Measurements from ENCODE around the gene OR9A2. TPM values are rescaled to one million over a fixed set of nuclear protein-coding genes. Genes with fewer than 3 reads are reported as not detected.

OR9A2 gene
- polyA plus RNA-seq, 3 donors: not detected

DNA sequence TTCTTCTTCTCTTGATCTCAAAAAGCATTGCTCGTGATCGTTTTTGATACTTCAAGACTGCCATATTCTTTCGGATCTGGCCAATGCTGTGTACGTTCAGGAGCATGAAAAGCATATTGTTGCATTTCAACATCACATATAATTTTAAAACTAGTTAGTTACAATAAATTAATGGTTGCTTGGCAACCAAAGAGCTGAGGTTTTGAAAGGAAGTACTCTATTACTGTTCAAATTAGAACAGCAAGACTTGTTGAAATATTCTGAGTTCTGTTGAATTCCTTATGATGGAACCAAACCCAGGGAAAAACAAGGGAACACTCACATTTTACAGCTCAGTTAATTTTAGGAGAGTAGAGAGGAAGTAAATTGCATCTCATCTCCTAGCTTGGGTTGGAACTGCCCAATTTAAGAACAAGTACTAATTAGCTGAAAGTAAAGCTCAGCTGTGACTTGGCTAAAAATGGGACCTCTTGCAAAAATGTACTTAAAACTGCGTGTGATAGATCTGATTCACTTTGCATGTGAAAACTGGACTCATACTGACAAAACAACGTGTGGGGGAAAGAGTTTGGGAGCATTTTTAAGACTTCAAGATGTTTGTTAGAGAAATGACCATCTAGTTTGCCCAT lies 21.2 kb downstream of the OR9A2 start:
- WGBS (ENCODE audit: insufficient coverage): 66% methylated on average over 3 of the region's 6 CpGs
- H2AFZ ChIP-seq (ENCODE audit: insufficient read depth, low read depth, low read length, poor library complexity, severe bottlenecking): no peak overlapping the region
- H3K36me3 Mint-ChIP-seq: no peaks in the 10 kb centered on the region
- H3K9me3 ChIP-seq (replicated peaks in 1 of 2; ENCODE audit: control insufficient read depth in 1 of 2, insufficient read depth in 1 of 2, low read length in 2 of 2): no peaks in the 10 kb centered on the region
- H3K4me3 ChIP-seq (replicated peaks in 1 of 3; ENCODE audit: low read depth in 2 of 3, low read length in 3 of 3): no peak overlapping the region
- no peak overlapping the region for H3K9ac ChIP-seq (ENCODE audit: insufficient read depth, low read length, poor library complexity, severe bottlenecking)
- H3K79me2 ChIP-seq (ENCODE audit: insufficient read depth, low read length): no peaks in the 10 kb centered on the region
- peaks cover 2 to 5% of the 10 kb centered on the region in 2 donors for H3K4me1 ChIP-seq (ENCODE audit: control insufficient read depth in 1 of 2, insufficient read depth in 2 of 2, low read length in 2 of 2)
- no peaks in the 10 kb centered on the region for H3K36me3 ChIP-seq (replicated peaks in 1 of 2; ENCODE audit: control insufficient read depth in 1 of 2, insufficient read depth in 2 of 2, low read length in 2 of 2)
- H3K27me3 Mint-ChIP-seq (ENCODE audit: low read depth in 3 of 3): peaks cover 1 to 5% (median 3%) of the 10 kb centered on the region in 3 donors
- intact Hi-C loops (cut with micrococcal nuclease): loop anchor here in 1 of 2 donors (5.0 to 10.0 kb wide), 3 partner anchors 121 to 297 kb away; partner anchors contain the start of genes EPHB6 and TRPV6
- H3K4me2 ChIP-seq (replicated peaks; ENCODE audit: extremely low read depth, low read length, poor library complexity, severe bottlenecking): no peak overlapping the region
- H4K20me1 ChIP-seq (ENCODE audit: insufficient read depth, low read length): no peaks in the 10 kb centered on the region
- TF ChIP-seq, protein P1, sequence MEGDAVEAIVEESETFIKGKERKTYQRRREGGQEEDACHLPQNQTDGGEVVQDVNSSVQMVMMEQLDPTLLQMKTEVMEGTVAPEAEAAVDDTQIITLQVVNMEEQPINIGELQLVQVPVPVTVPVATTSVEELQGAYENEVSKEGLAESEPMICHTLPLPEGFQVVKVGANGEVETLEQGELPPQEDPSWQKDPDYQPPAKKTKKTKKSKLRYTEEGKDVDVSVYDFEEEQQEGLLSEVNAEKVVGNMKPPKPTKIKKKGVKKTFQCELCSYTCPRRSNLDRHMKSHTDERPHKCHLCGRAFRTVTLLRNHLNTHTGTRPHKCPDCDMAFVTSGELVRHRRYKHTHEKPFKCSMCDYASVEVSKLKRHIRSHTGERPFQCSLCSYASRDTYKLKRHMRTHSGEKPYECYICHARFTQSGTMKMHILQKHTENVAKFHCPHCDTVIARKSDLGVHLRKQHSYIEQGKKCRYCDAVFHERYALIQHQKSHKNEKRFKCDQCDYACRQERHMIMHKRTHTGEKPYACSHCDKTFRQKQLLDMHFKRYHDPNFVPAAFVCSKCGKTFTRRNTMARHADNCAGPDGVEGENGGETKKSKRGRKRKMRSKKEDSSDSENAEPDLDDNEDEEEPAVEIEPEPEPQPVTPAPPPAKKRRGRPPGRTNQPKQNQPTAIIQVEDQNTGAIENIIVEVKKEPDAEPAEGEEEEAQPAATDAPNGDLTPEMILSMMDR (IDR thresholded peaks at IDR 0.05): no peak
- DNase-seq: no peak
- no peak overlapping the region for H3K27ac ChIP-seq (ENCODE audit: low read depth in 1 of 2, low read length in 2 of 2)
- peaks cover 13% of the 10 kb centered on the region for H3K4me1 Mint-ChIP-seq
- H3K27me3 ChIP-seq (ENCODE audit: control insufficient read depth in 2 of 2, insufficient read depth in 2 of 2, low read length in 2 of 2): no peaks in the 10 kb centered on the region
- no peak overlapping the region for H3K4me3 Mint-ChIP-seq
- peaks cover 0 to 6% (median 2%) of the 10 kb centered on the region in 7 donors for H3K9me3 Mint-ChIP-seq
- peak overlapping the region in 1 of 7 donors; percentile 7 for H3K27ac Mint-ChIP-seq

DNA sequence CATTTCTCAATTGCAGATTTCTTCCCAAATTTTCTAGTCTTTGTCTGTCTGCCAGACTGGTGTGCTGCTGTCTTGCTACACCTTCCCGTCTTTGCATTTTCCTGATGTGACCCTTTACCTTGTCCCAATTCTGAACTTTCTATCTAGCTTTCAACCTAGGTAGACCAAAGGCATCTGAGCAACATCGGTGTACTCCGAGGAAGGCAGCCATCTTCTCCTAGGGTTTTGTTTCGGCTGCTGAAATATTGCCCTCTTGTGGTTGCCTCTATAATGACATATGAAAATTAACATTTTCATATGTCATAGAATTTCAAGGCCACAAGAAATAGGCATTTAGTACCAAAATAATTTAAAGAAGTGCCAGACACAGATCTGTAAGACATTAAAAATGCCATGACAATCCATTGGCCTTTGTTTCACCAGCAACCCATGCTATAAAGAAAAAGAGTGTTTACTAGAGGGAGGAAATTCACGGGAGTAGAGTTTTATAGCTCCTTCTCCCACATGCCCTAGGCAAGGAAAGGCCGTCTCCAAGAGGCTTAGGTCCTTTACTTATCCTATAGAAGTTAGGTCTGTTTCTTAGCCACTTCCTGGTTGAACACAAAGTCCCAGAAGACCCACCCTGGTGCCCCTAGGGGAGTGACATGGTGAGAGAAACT lies 23.4 kb downstream of the OR9A2 start:
- intact Hi-C loops (cut with micrococcal nuclease): loop anchor here (5.0 to 10.0 kb wide), 3 partner anchors 119 to 149 kb away; partner anchors contain the start of genes EPHB6 (in 2 of the 2) and TRPV6 (in 1 of the 2)
- WGBS (ENCODE audit: insufficient coverage): 10% methylated on average over 1 of the region's 6 CpGs

More for the DNA sequence above, 23.4 kb downstream of the OR9A2 start:
- Histone ChIP-seq H4K20me1 (ENCODE audit: insufficient read depth, low read length) (no peaks in the 10 kb centered on the region), H3K27me3 (ENCODE audit: control insufficient read depth in 2 of 2, insufficient read depth in 2 of 2, low read length in 2 of 2) (no peaks in the 10 kb centered on the region), H3K27ac (ENCODE audit: low read depth in 1 of 2, low read length in 2 of 2) (no peak overlapping the region), H3K4me3 (replicated peaks in 1 of 3; ENCODE audit: low read depth in 2 of 3, low read length in 3 of 3) (peak overlapping the region in 2 of 3 experiments; percentile 62 to 68), H2AFZ (ENCODE audit: insufficient read depth, low read depth, low read length, poor library complexity, severe bottlenecking) (peak overlapping the region; percentile 80), H3K4me2 (replicated peaks; ENCODE audit: extremely low read depth, low read length, poor library complexity, severe bottlenecking) (peak overlapping the region; percentile 65), H3K4me1 (ENCODE audit: control insufficient read depth in 1 of 2, insufficient read depth in 2 of 2, low read length in 2 of 2) (peaks cover 2 to 5% of the 10 kb centered on the region in 2 donors), H3K79me2 (ENCODE audit: insufficient read depth, low read length) (no peaks in the 10 kb centered on the region), H3K36me3 (replicated peaks in 1 of 2; ENCODE audit: control insufficient read depth in 1 of 2, insufficient read depth in 2 of 2, low read length in 2 of 2) (no peaks in the 10 kb centered on the region), H3K9me3 (replicated peaks in 1 of 2; ENCODE audit: control insufficient read depth in 1 of 2, insufficient read depth in 1 of 2, low read length in 2 of 2) (no peaks in the 10 kb centered on the region), H3K9ac (ENCODE audit: insufficient read depth, low read length, poor library complexity, severe bottlenecking) (no peak overlapping the region)
- TF ChIP-seq, protein P1 (IDR thresholded peaks at IDR 0.05): peak; percentile 71
- H3K27me3 Mint-ChIP-seq (ENCODE audit: low read depth in 3 of 3): peaks cover 3 to 5% (median 3%) of the 10 kb centered on the region in 3 donors
- peak overlapping the region in 3 of 7 donors; percentile 65 to 85 (median 73) for H3K27ac Mint-ChIP-seq
- H3K4me3 Mint-ChIP-seq: peak overlapping the region; percentile 81 to 95
- no peaks in the 10 kb centered on the region for H3K36me3 Mint-ChIP-seq
- peaks cover 0 to 6% (median 2%) of the 10 kb centered on the region in 7 donors for H3K9me3 Mint-ChIP-seq
- peaks cover 13% of the 10 kb centered on the region for H3K4me1 Mint-ChIP-seq
- DNase-seq: peak; percentile 51 to 61 (median 60)

Data from CD14-positive monocyte (primary cell).